ENCODE data around the gene ANK2. TPM values are rescaled to one million over a fixed set of nuclear protein-coding genes. Genes with fewer than 3 reads are reported as not detected.

The ANK2 gene
- total and polyA plus RNA-seq, 2 experiments from 2014 or later, result 7.7 to 40.4 TPM

GRCh38 chr4:113270520-113271319 is 221.3 kb downstream of the ANK2 start:
- H3K27ac Mint-ChIP-seq, result peak overlapping the region; percentile 41; the same call in 1 of the 2 replicates
- peaks cover 40% of the 10 kb centered on the region for H3K36me3 Mint-ChIP-seq (ENCODE audit: low read depth)
- peak overlapping the region; percentile 57 for H3K4me3 Mint-ChIP-seq
- Histone ChIP-seq H3K9me2 (ENCODE audit: insufficient read depth) (no peaks in the 10 kb centered on the region), H3K27ac (ENCODE audit: low read depth) (peak overlapping the region; percentile 78), H3K27me3 (ENCODE audit: insufficient read depth) (no peaks in the 10 kb centered on the region), H3F3A (replicated peaks; ENCODE audit: low read depth) (no peaks in the 10 kb centered on the region), H3K79me2 (replicated peaks; ENCODE audit: insufficient read depth) (no peaks in the 10 kb centered on the region), H3K36me3 (ENCODE audit: insufficient read depth) (0 out of 2 replicates have a peak, but pooled peaks cover 2% of the 10 kb centered on the region), H3K4me1 (ENCODE audit: insufficient read depth) (peaks cover 32% of the 10 kb centered on the region), H3K4me2 (peak overlapping the region; percentile 53), H4K20me1 (replicated peaks; ENCODE audit: insufficient read depth) (no peaks in the 10 kb centered on the region), H2AFZ (no peak overlapping the region), H3K4me3 (peak overlapping the region; percentile 31)
- no peak for TF ChIP-seq POLR2AphosphoS5 (IDR thresholded peaks at IDR 0.05; ENCODE audit: low read depth)
- no peak for TF ChIP-seq EZH2phosphoT487 (IDR thresholded peaks at IDR 0.05; ENCODE audit: unreplicated experiment)
- TF ChIP-seq, protein P1, sequence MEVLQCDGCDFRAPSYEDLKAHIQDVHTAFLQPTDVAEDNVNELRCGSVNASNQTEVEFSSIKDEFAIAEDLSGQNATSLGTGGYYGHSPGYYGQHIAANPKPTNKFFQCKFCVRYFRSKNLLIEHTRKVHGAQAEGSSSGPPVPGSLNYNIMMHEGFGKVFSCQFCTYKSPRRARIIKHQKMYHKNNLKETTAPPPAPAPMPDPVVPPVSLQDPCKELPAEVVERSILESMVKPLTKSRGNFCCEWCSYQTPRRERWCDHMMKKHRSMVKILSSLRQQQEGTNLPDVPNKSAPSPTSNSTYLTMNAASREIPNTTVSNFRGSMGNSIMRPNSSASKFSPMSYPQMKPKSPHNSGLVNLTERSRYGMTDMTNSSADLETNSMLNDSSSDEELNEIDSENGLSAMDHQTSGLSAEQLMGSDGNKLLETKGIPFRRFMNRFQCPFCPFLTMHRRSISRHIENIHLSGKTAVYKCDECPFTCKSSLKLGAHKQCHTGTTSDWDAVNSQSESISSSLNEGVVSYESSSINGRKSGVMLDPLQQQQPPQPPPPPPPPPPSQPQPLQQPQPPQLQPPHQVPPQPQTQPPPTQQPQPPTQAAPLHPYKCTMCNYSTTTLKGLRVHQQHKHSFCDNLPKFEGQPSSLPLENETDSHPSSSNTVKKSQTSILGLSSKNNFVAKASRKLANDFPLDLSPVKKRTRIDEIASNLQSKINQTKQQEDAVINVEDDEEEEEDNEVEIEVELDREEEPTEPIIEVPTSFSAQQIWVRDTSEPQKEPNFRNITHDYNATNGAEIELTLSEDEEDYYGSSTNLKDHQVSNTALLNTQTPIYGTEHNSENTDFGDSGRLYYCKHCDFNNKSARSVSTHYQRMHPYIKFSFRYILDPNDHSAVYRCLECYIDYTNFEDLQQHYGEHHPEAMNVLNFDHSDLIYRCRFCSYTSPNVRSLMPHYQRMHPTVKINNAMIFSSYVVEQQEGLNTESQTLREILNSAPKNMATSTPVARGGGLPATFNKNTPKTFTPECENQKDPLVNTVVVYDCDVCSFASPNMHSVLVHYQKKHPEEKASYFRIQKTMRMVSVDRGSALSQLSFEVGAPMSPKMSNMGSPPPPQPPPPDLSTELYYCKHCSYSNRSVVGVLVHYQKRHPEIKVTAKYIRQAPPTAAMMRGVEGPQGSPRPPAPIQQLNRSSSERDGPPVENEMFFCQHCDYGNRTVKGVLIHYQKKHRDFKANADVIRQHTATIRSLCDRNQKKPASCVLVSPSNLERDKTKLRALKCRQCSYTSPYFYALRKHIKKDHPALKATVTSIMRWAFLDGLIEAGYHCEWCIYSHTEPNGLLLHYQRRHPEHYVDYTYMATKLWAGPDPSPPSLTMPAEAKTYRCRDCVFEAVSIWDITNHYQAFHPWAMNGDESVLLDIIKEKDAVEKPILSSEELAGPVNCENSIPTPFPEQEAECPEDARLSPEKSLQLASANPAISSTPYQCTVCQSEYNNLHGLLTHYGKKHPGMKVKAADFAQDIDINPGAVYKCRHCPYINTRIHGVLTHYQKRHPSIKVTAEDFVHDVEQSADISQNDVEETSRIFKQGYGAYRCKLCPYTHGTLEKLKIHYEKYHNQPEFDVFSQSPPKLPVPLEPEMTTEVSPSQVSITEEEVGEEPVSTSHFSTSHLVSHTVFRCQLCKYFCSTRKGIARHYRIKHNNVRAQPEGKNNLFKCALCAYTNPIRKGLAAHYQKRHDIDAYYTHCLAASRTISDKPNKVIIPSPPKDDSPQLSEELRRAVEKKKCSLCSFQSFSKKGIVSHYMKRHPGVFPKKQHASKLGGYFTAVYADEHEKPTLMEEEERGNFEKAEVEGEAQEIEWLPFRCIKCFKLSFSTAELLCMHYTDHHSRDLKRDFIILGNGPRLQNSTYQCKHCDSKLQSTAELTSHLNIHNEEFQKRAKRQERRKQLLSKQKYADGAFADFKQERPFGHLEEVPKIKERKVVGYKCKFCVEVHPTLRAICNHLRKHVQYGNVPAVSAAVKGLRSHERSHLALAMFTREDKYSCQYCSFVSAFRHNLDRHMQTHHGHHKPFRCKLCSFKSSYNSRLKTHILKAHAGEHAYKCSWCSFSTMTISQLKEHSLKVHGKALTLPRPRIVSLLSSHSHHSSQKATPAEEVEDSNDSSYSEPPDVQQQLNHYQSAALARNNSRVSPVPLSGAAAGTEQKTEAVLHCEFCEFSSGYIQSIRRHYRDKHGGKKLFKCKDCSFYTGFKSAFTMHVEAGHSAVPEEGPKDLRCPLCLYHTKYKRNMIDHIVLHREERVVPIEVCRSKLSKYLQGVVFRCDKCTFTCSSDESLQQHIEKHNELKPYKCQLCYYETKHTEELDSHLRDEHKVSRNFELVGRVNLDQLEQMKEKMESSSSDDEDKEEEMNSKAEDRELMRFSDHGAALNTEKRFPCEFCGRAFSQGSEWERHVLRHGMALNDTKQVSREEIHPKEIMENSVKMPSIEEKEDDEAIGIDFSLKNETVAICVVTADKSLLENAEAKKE (CRISPR knock-in tag; IDR thresholded peaks at IDR 0.05), result no peak
- no peak for TF ChIP-seq NANOG (IDR thresholded peaks at IDR 0.05; ENCODE audit: borderline replicate concordance)
- TF ChIP-seq, protein P2, sequence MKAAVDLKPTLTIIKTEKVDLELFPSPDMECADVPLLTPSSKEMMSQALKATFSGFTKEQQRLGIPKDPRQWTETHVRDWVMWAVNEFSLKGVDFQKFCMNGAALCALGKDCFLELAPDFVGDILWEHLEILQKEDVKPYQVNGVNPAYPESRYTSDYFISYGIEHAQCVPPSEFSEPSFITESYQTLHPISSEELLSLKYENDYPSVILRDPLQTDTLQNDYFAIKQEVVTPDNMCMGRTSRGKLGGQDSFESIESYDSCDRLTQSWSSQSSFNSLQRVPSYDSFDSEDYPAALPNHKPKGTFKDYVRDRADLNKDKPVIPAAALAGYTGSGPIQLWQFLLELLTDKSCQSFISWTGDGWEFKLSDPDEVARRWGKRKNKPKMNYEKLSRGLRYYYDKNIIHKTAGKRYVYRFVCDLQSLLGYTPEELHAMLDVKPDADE (IDR thresholded peaks at IDR 0.05), result no peak
- TF ChIP-seq CREB1 (CRISPR knock-in tag; IDR thresholded peaks at IDR 0.05; ENCODE audit: low read depth), result no peak
- no peak for TF ChIP-seq ZNF331 (CRISPR knock-in tag; IDR thresholded peaks at IDR 0.05; ENCODE audit: low read depth)
- DNase-seq (ENCODE audit: low spot score) (peak; percentile 30), ATAC-seq (peak; percentile 77)
- peaks cover 50% of the 10 kb centered on the region for H3K4me1 Mint-ChIP-seq
- peaks cover 4% of the 10 kb centered on the region for H3K27me3 Mint-ChIP-seq (ENCODE audit: insufficient read depth, low read depth, poor library complexity)
- peaks cover 29% of the 10 kb centered on the region for H3K9me3 Mint-ChIP-seq
